ENCODE data around the gene TBC1D19.

Gene TBC1D19

DNA sequence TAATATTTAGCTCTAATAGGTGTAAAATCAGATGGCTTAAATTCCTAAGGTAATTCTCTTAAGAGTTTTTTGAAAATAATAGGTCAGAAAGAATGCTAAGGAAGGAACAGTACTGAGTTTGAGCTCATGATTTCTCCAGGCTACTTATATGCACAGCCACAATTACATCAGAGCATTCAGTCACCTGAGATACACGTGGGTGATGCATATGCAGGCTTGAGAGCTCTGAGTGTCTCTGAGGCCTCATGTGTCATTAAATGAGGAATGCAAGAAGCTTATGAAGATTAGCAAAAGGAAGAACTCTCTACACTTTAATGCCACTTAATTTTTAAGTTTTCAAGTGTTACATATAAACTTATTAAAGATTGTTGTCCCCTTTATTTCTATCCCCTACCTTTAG lies 152.7 kb downstream of the TBC1D19 start:
- DNase-seq (ENCODE audit: low read depth) = peak; percentile 50

DNA sequence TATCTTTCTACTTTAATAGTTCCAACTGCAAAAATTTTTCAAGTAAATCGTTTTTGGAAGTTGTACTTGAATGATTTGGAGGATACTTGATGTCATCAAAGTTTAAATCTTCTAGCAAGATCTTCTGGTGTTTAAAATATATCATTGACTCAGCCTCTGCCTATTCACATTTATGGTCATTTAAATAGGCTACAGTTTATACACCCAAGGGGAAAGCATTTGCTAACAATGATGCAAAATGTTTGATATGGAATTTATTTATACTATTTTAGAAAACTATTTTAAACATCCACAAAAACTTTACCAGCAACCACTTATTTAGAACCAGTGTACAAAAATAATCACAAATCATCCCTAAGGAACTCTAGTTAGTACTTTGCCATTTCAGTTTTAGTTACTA lies 153.5 kb downstream of the TBC1D19 start:
- no peak for DNase-seq (ENCODE audit: low read depth)

DNA sequence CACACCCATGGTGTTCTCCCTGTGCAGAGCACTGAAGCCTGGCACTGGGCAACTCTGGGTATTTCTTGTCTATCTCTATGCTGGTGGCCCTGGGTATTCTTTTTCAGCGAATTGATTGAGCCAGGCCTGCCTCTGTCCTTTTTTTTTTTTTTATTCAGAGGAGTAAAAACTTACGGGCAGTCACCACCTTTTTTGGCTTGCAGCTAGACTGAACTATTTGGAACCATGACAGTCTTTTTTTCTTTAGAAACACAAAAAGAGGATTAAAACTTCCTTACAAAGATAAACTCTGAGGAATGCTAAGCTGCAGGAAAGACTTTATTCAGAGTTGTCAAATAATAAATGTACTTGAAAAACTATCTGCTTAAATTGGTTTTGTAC lies 157.6 kb downstream of the TBC1D19 start:
- no peak for DNase-seq (ENCODE audit: low read depth)

DNA sequence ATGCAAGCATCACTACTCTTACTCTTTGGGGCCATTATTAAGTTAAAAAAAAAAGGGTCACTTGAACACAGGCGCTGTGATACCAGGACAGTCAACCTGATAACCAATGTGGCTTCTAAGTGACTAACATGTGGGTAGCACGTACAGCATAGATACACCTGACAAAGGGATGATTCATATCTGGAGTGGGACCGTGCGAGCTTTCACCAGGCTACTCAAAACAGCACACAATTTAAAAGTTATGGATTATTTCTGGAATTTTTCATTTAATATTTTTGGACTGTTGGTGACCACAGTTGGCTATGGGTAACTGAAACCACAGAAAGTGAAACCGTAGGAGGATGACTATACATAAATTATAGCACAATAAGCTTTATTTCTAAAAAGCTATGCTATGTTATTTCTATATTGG lies 162.9 kb downstream of the TBC1D19 start:
- DNase-seq (ENCODE audit: low read depth) = no peak

DNA sequence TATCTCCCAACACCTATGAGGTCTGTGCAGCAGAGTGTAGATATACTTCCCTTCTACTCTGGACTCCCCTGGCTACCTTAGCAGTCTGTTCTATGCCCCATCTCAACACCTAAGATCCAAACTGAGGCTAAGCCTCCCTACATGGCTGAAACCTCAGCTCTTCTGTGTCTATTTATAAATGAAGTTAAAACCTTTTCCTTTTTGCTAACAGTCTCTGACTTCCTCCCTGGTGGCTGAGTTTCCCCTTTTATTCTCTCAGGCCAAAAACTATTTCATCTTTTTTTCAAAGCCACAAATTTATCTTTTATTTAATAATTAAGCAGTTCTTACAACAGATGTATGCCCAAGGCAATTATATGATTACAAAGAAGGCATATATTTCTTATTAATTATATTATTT lies 164.9 kb downstream of the TBC1D19 start:
- no peak for DNase-seq (ENCODE audit: low read depth)

DNA sequence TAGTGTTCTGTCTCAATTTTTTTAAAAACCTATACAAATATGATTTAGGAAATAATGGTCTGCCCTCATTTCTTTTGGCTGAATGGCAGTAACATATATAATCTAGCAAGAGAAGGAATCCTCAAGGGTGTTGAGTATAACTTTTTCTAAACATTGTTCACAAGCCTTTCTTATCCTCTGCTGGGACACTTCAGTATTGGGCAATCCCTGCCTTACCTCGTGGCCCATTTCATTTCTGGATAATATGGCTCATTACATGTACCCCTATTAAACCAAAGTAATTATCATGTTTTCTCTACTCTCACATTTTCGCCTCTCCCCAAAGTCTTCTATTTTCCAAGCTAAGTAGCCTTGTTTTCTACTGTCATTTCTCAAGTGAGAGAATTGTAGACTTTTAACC lies 166.0 kb downstream of the TBC1D19 start:
- no peak for DNase-seq (ENCODE audit: low read depth)

DNA sequence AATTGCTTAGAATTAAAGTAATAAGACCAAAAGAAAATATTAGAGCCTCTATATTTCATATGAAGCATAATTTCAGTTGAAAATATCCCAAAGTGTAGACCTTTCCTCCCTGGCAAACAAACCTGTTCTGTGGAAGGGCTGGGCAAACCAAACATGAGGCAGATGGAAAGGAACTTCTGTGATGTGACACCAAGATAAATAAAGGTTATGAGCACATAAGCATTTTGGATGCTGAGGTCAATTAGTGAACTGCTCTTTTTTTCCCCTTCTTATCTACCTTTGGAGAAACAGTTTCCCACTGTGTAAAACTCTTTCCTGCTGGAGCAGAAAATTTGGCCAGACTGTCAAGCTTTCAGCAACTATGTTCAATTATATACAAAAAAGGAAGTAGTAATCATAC lies 167.1 kb downstream of the TBC1D19 start:
- no peak for DNase-seq (ENCODE audit: low read depth)

DNA sequence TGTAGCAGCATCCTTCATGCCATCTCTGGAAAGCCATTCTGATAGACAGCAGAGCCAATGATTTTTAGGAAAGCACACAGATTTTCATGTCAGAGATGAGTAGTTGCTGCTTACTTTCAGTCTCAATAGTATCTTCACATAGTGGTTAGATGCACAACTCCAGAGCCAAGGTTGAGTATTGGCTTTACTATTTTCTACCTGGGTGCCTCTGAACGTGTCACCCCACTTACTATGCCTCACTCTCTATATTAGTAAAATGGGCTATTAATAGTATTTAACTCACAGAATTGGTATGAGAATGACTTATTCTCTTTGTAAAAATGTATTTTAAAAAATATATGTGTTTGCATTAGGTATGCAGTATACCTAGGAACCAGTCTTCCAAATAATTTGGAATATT lies 168.0 kb downstream of the TBC1D19 start:
- no peak for DNase-seq (ENCODE audit: low read depth)

DNA sequence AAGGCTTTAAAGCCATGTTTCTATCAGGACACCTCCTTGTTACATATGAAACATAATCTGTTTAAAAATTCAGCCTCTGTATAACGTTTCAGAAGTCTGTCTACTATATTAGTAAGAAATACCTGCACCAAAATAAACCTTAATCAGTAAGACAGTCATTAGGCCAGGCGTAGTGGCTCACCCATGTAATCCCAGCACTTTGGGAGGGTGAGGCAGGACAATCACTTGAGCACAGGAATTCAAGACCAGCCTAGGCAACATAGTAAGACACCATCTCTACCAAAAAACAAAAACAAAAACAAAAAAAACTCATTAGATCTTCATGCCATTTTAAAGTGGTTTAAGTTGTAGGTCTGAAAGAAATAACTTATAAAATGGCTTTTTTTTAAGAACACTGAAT lies 169.3 kb downstream of the TBC1D19 start:
- no peak for DNase-seq (ENCODE audit: low read depth)

DNA sequence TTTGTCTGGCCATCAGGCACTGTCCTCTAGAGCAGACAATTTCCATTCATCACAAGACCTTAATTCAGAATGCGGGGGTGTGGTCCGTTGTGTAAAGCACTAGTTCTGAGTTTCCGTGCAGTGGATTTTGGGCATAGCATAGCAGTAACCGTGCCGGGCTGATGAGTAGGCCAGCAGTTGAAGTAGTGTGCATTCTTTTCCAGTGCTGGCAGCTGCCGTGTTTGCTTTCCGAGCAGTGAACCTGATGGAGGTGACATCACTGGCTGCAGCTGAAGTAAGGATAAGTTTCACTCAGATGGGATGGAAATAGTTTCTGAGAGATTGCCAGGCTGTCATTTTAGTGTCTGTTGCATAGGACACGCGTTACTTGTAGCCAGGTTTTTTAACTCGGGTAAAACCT lies 169.7 kb downstream of the TBC1D19 start:
- no peak for DNase-seq (ENCODE audit: low read depth)

DNA sequence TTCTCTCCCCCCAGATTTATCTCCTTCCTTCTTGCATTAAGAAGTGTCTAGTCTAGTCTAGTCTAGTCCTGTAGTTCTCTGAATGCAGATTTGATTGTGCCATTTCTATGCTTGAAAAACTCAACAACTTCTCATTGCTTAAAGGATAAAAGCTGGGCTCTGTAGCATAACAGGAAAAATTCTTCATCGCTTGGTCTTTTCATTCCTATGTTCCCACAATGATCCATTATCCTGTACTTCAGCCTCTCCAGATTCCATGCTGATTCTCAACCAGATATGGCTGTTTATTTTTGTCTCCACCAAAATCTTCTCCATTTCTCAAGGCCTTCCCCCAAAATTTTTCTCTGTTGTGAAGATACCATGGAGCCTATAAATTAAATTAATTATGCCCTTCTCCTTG lies 173.9 kb downstream of the TBC1D19 start:
- DNase-seq (ENCODE audit: low read depth) = no peak

DNA sequence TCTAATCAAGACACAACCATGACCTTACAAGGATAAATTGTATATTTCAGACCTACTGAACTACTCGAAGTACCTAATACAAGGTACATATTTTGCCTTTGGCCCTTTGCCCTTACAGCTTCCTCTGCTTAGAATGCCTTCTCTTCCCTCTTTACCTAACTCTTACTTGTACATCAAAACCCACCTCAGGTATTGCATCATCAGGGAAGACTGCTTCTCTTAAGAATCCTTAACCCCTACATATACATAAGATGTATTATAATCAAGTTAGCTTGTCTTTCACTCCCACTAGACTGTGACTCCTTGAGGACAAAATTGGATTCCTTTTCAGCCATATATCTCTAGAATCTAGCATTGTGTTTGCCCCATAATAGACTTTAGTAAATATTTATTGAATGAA lies 175.0 kb downstream of the TBC1D19 start:
- no peak for DNase-seq (ENCODE audit: low read depth)

DNA sequence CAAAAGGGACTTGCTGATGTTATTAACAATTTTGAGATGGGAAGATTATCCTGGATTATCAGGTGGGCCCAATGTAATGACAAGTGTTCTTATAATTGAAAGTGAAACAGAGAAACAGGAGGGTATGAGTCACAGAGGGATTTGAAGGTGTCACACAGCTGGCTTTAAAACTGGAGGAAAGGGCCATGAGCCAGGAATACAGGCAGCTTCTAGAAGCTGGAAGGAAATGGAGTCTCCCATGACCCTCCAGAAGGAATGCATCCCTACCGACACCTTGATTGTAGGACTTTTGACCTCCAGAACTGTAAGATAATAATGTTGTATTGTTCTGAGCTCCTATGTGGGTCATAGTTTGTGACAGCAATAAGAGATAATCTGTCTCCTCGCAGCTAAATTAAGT lies 178.8 kb downstream of the TBC1D19 start:
- peak; percentile 32 for DNase-seq (ENCODE audit: low read depth)

DNA sequence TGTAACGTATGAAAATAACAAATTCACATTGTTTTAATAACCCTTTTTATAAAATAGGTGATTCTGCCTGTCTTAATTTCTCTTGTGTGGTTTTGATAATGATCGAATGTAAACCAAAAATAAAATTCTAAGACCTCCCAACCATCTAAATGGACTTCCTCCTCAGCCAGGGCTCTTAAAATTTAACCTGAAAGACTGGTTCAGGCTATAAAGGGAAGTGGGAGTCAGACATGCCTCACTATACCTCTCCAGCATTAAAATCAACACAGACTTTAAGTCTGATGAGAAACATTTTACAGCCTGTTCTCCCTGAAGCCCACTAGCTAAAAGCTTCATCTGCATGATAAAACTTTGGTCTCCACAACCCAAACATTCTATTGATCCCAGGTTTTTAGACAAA lies 179.2 kb downstream of the TBC1D19 start:
- DNase-seq (ENCODE audit: low read depth) = no peak

DNA sequence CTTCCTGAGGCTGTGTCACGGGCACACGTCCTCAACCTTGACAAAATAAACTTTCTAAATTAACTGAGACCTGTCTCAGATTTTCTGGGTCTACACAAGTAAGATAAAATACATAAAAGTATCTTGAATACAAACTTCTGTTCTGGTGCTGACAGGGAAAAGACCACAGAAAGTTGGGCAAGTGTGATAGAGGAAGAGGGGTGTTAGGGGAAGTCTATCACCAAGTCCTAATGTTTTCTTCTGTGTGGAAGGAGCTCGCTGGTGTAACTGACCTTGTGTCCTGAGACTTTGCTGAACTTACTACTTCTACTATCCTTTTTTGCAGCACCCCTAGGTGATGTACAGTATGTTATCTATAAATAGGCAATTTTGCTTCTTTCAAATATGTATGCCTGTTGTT lies 179.8 kb downstream of the TBC1D19 start:
- no peak for DNase-seq (ENCODE audit: low read depth)

DNA sequence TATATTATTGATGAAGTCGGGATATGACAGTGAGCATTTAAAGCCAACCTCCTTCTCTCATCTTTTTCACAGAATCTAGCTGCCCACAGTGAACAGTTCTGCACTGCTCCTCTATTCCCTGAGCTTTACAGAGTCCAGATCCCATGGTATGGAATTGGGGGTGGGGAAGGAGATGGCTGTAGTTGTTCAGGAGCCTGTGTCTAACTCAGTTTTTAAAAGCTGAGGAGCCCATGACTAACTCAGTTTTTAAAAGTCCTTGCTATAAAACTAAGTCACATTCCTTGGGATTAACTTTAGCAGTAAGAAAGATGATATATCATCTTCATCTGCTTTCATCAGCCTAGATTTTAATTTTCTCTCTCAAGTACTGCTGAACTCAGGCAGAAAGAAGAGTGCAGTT lies 180.3 kb downstream of the TBC1D19 start:
- no peak for DNase-seq (ENCODE audit: low read depth)

DNA sequence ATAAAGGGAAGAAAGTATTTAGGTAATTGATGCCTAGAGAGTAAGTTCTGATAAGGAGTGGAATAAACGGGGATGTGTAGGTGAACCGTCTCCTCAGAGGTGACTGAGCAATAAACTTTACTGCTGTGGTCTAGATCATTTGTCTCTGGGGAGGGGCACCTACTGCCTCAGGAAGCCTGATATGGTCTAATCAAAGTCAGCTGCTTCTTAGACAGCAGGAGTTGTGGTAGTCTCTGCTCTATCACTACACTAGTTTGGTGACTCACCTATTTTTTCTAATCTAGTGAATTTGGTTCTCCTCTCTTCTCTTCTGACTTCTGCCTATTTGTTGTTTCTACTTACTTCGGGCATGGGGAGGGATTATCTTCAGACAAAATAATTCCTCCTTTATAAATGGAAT lies 181.6 kb downstream of the TBC1D19 start:
- DNase-seq (ENCODE audit: low read depth) = no peak

DNA sequence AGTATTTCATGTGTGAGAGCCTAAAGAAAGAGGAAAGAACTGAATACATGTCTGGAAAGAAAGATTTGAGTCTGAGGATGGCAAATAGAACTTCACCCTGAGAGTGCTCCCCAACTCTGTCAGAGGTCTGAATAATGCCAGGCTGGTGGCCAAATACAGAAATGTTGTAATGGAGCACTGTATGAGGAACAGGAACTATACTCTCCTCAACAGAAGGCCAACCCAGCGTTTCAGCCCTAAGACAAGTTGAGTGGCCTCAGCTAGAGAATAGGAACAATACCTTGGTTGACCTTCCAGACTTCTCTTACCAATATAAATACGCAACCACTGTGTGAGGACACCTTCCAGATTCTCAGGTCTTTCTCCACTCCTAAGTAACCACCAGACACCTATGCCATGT lies 182.3 kb downstream of the TBC1D19 start:
- DNase-seq (ENCODE audit: low read depth) = no peak

DNA sequence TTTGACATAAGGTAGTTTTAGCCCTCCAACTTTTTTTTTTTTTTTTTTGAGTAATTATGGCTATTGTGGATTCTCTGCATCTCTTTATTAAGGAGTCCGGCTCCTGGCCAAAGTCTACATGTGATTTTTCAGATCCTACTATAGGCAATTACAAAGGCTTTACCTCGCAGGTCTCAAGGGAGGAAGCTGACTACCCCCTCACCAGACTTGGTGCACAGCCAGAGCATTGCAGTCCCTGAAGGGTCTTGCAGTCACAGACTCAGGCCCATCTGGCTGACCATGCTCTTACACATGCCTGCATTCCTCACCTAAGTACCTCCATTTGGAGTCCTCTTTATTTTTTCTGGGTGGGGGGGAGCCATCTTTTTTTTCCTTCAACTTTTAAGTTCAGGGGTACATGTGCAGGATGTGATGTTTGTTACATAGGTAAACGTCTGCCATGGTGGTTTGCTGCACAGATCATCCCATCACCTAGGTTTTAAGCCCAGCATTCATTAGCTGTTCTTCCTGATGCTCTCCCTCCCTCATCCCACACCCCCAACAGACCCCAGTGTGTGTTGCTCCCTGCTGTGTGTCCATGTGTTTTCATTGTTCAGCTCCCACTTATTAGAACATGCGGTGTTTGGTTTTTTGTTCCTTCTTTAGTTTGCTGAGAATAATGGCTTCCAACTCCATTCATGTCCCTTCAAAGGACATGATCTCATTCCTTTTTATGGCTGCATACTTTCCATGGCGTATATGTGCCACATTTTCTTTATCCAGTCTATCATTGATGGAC lies 188.4 kb downstream of the TBC1D19 start:
- DNase-seq (ENCODE audit: low read depth) = no peak

DNA sequence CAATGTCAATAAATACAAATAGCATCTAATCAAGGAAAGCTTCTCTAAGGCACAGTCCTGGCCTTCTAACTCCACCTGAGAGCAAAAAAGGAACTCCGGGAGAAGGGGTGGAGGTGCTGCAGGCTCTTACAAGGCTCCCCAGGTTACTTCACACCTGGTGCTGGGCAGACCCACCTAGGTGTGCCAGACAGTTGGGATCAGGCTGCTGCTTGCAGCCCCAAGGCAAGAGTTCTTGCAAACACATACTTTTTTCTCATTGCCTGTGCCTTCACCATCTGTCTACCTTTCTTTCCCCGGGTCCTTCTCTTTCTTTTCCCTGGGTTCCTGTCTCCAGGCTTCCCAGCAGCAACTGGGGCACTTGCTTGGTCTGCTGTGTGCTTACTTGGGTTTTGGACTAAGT lies 195.3 kb downstream of the TBC1D19 start:
- DNase-seq (ENCODE audit: low read depth) = no peak

DNA sequence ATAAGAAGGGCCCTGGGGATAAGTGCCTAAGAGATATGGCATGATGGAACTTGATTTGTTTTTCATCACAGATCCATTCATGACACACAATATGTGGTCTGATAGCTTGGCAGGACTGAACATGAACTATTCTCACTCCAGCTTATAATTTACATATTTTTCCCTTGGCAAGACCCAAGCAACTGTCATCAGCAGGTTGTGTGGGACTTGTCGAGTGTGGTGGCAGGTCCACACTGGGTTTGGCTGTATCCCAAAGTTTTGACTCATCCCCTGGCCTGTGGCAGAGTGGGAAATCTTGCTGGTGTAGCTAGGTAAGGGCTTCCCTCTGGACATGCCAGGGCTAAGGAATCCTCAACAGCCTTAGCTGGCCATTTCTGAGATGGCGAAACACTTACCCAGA lies 195.8 kb downstream of the TBC1D19 start:
- peak; percentile 35 for DNase-seq (ENCODE audit: low read depth)

DNA sequence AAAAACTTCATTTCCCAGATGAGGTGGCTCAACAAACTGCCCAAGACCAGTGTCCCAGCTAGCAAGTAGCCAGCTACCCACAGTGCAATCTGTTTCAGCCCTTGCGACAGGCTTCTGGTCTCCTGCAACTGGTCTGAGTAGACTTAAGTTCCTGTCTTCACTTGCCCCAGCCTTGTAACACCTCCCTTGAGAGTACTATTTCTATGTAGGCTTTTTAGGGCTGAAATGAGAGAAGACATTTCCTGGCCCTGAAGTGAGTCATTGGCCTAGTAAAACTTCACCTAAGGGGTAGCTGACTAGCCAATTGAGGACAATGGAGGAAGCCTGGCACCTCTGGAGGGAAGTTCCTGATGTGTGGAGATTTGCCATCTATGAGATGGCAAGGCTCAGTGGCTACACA lies 196.7 kb downstream of the TBC1D19 start:
- peak; percentile 40 for DNase-seq (ENCODE audit: low read depth)

DNA sequence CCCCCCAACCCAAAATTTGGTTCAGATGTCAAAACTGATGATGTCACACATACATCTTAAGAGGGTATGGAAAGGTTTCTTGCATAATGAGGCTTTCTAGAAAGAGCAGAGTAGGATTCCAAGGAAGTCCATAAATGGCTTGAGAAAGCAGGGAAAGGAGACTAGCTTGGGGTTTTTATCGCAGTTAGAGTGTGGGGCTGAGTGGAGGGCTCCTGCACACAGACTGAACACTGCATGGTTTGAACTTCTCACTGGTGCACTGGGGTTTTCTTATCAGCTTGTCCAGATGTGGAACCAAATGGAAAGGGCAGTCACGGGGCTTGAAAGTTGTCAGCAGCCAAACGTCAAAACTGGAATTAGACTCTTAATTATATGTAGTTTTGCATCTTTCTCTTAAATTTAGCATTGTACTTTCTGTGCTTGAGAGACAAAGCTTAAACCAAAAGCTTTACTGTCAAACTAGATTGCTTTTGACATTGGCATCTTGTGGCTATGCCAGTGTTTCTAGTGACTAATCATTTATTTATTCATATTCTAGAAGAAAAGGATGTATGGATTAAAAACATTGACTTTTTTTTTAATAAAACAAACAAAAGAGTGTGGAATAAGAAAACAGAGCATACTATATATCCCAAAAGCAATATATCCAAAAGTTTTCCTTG lies 198.4 kb downstream of the TBC1D19 start:
- no peak for DNase-seq (ENCODE audit: low read depth)

DNA sequence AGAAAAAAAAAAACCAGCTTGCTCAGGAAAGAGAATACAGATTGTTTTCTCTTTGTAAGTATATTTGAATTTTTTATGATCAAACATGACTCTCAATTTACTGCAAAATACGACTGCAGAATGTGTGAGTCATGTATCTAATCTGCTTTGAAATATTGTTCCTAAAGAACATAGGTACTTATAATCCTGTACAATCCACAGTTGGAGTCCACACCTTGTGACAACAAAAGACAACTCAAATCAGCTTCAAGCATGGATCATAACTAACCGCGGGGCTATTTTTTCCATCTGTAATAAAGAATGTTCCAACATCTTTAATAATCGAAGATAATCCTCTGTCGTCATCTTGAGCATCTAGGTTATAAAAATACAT lies 198.9 kb downstream of the TBC1D19 start:
- no peak for DNase-seq (ENCODE audit: low read depth)

Data from ELR (cell line).